HK-2 (cell line): ENCODE data around the gene AZIN2.
"Not testable (repeated sequence)": the region's sequence is repeated elsewhere in the genome, so short reads cannot be mapped to it uniquely, and the experiment has no call there.

Experiments
- DNase-seq: peaks from one replicate; pipeline ENCODE4 v3.0.0-alpha.2; 2018; ENCODE audit not compliant: unreplicated experiment

Gene AZIN2

GRCh38 chr1:33080885-33081553, at the start of gene AZIN2:
TSS of gene AZIN2 (plus strand) at chr1:33081153. CDS start at chr1:33082250, 1,097 bp downstream.
- DNase-seq: peak; percentile 96

GRCh38 chr1:33031506-33031905, 49.4 kb upstream of the AZIN2 start:
- DNase-seq: no peak

- DNase-seq: no peak
These were observed 48.7 kb upstream of the AZIN2 start for GRCh38 chr1:33032126-33032869.

DNA sequence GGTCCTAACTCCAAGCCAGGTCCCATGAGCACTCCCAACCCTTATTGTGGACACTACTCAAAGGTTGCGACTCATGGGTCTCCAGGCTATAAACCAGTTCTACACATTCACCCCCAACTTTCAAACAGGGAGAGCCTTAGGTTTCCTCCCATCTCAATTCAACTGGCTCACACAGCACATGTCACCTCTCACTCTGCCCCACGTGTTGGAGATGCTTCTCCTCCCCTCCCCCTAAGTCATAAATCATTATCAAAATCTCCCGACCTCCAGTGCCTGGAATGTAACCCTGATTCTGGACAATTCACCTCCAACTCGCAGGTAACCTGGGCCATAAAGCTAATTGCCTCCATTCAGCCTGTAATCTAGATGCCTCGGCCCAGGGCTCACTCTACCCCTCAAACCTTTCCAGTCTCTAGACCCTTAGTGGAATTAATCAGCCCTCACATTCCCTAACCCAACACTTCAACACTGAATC, 44.9 kb upstream of the AZIN2 start:
- DNase-seq: peak; percentile 42

GRCh38 chr1:33036526-33037503, 44.1 kb upstream of the AZIN2 start, which contains the start of gene AK2:
TSS of gene AK2 (minus strand) at chr1:33036883. CDS start at chr1:33036828, 55 bp downstream.
- peak; percentile 99 for DNase-seq

- no peak for DNase-seq
These were observed 41.1 kb upstream of the AZIN2 start for GRCh38 chr1:33039840-33040239.

- DNase-seq: no peak
These were observed 39.9 kb upstream of the AZIN2 start for GRCh38 chr1:33041026-33041425.

- DNase-seq: no peak
These were observed 38.1 kb upstream of the AZIN2 start for GRCh38 chr1:33042831-33043230.

- DNase-seq: no peak
These were observed 37.5 kb upstream of the AZIN2 start for GRCh38 chr1:33043267-33044092.

GRCh38 chr1:33045246-33045645, 35.7 kb upstream of the AZIN2 start:
- DNase-seq: no peak

- DNase-seq: no peak
These were observed 35.1 kb upstream of the AZIN2 start for GRCh38 chr1:33045814-33046213.

- not testable (repeated sequence) for DNase-seq
These were observed 34.7 kb upstream of the AZIN2 start for GRCh38 chr1:33046234-33046633.

- no peak for DNase-seq
These were observed 33.7 kb upstream of the AZIN2 start for GRCh38 chr1:33047290-33047689.

DNA sequence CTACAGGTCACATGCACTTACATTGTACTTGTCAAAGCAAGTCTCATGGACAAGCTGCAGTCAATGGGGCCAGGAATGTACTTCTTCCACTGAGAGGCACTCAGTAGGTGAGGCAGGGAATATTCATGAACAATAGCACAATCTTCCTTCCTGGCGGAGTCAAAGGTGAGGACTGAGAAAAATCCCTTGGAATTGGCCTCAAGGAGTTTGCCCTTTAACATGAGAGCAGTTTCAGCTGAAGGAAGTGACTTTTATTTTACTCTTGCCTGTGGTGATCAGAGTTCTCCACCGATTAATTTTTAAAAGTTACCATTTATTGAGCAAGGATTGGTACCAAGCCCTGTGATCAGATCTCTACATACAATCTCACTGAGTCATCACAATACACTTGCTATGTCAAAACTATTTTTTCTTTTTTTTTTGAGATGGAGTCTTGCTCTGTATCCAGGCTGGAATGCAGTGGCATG, 33.1 kb upstream of the AZIN2 start:
- no peak for DNase-seq

DNA sequence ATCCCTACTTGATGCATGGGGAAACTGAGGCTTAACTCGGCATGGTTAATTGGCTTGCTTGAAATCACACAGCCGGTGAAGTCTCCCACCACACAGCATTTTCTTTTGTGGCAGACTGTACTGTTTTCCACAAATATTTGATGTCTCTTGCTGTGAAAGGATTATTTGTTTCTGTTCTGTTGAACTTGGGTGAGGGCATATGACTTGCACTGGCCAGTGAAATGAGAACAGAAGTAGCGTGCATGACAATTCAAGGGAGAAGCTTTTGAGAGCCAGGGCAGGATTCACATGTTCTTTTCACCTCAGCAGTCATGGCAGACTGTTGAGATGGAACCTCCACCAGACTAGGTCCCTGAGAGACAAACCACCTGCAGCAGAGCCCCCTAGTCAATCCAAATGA, 32.5 kb upstream of the AZIN2 start:
- no peak for DNase-seq

GRCh38 chr1:33049371-33049770, 31.6 kb upstream of the AZIN2 start:
- DNase-seq: no peak

DNA sequence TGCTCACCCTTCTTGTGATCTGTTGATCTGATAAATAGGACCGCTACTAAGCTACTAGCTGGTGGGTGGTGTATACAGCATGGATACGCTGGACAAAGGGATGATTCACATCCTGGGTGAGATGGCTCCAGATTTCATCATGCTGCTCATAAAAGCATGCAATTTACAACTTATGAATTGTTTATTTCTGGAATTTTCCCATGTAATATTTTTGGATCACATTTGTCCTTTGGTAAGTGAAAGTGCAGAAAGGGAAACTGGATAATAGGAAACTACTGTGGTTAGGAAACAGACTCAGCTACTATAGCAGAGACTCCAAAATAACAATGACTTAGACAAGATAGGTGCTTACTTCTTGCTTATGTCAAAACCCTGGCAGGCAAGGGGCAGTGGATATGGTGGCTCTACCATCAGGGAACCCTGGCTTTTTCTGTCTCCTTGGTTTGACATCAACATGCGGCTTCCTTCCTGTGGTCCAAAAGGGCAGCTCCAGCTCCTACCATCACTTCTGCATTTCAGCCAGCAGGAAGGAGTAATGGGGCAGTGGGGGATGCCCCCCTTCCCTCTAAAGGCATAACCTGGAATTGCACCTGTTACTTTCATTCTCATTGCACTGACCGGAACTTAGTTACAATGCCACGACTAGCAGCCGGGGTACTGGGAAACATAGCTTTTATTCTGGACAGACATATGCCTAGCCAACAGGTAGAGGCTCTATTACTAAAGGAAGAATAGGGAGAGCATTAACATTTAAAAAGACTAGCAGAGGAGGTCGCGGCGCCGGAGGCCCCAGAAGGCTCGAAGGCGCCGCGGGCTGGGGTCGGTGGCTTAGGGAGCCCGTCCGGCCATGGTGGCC, 30.5 kb upstream of the AZIN2 start:
- DNase-seq: no peak

- DNase-seq: peak; percentile 56
These were observed 25.5 kb upstream of the AZIN2 start for GRCh38 chr1:33055210-33056008.

DNA sequence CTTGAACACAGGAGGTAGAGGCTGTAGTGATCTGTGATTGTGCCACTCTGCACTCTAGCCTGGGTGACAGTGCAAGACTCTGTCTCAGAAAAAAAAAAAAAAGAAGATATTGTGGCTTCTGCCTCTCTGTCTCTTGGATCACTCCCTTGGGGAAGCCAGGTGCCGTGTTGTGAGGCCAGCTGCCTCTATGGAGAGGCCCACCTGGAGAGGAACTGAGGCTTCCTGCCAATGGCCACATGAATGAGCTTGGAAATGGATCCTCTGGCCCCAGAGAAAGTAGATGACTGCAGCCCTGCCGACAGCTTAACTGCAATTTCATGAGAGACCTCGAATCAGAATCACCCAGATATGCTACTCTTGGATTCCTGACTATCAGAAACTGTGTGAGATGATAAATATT, 24.5 kb upstream of the AZIN2 start:
- no peak for DNase-seq
